GM12873 (cell line): ENCODE data around the gene TNFRSF8.
A peak's percentile ranks its signal among the peaks of the same experiment; 100 is the strongest.

ENCODE experiments used
- CTCF ChIP-seq: IDR thresholded peaks from 2 replicates; pipeline ENCODE4 v1.5.1; 2012; ENCODE audit warnings: low read depth, mild to moderate bottlenecking, moderate library complexity, low read length, control low read depth; ENCODE audit not compliant: insufficient read depth; ENCODE audit errors: missing control alignments

Gene TNFRSF8

GRCh38 chr1:12140515-12141162, 77.5 kb downstream of the TNFRSF8 start:
- TF ChIP-seq CTCF, result no peak

- TF ChIP-seq CTCF, result no peak
Observed at GRCh38 chr1:12141163-12141850, 78.2 kb downstream of the TNFRSF8 start.

GRCh38 chr1:12142141-12142823, 79.2 kb downstream of the TNFRSF8 start:
- TF ChIP-seq CTCF, result no peak

- no peak for TF ChIP-seq CTCF
Observed at GRCh38 chr1:12142891-12143630, 80.0 kb downstream of the TNFRSF8 start.

- TF ChIP-seq CTCF, result peak; percentile 8
Observed at GRCh38 chr1:12143631-12144155, 80.6 kb downstream of the TNFRSF8 start.

- no peak for TF ChIP-seq CTCF
Observed at GRCh38 chr1:12144236-12144635, 81.1 kb downstream of the TNFRSF8 start.
